ENCODE measurements around the gene PRDM16.

PRDM16 gene

GRCh38 chr1:3469104-3469848 lies 400.3 kb downstream of the PRDM16 start:
- no peaks in the 10 kb centered on the region for H3K9me3 ChIP-seq (ENCODE audit: control insufficient read depth in 2 of 2, low read length in 2 of 2)
- H3K27ac ChIP-seq (ENCODE audit: low read depth in 2 of 2, low read length in 2 of 2) = no peak overlapping the region
- H3K36me3 ChIP-seq (ENCODE audit: control insufficient read depth in 2 of 2, insufficient read depth in 2 of 2, low read length in 2 of 2) = peaks cover 19 to 32% of the 10 kb centered on the region in 2 donors
- no peak overlapping the region for H3K9ac ChIP-seq (ENCODE audit: low read depth in 1 of 2, low read length in 2 of 2)
- H3K4me1 ChIP-seq (ENCODE audit: control insufficient read depth in 2 of 2, insufficient read depth in 2 of 2, low read length in 2 of 2) = no peaks in the 10 kb centered on the region
- no peaks in the 10 kb centered on the region for H3K27me3 ChIP-seq (ENCODE audit: control insufficient read depth in 2 of 2, insufficient read depth in 2 of 2, low read length in 2 of 2)
- no peak overlapping the region for H3K4me3 ChIP-seq (ENCODE audit: low read length in 2 of 2)

- Histone ChIP-seq H3K4me3 (ENCODE audit: low read length in 2 of 2) (no peak overlapping the region), H3K36me3 (ENCODE audit: control insufficient read depth in 2 of 2, insufficient read depth in 2 of 2, low read length in 2 of 2) (peaks cover 18 to 31% of the 10 kb centered on the region in 2 donors), H3K27me3 (ENCODE audit: control insufficient read depth in 2 of 2, insufficient read depth in 2 of 2, low read length in 2 of 2) (no peaks in the 10 kb centered on the region), H3K9me3 (ENCODE audit: control insufficient read depth in 2 of 2, low read length in 2 of 2) (no peaks in the 10 kb centered on the region), H3K4me1 (ENCODE audit: control insufficient read depth in 2 of 2, insufficient read depth in 2 of 2, low read length in 2 of 2) (no peaks in the 10 kb centered on the region), H3K27ac (ENCODE audit: low read depth in 2 of 2, low read length in 2 of 2) (no peak overlapping the region), H3K9ac (ENCODE audit: low read depth in 1 of 2, low read length in 2 of 2) (no peak overlapping the region)
These were observed 401.0 kb downstream of the PRDM16 start for GRCh38 chr1:3469849-3470649.

DNA sequence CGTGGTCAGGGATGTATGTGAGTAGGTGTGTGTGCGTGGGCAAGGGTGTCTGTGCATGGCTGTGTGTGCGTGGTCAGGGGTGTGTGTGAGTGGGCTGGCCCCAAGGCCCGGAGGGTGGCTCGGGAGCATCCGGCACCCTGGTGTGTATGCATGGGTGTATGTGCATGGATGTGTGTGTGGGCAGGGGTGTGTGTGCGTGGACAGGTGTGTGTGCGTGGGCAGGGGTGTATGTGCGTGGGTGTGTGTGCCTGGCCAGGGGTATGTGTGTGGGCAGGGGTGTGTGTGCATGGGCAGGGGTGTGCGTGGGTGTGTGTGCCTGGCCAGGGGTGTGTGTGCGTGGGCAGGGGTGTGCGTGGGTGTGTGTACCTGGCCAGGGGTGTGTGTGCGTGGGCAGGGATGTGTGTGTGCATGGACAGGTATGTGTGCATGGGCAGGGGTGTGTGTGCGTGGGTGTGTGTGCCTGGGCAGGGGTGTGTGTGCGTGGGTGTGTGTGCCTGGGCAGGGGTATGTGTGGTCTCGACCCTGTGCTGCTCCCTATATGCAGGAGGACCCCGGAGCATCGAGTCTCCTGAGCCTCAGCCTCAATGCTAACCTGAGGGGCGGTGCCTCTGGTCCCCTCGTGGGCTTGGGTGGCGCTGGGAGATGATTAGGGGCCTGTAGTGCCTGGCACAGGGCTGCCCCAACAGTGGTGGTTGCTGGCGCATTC lies 401.8 kb downstream of the PRDM16 start:
- H3K36me3 ChIP-seq (ENCODE audit: control insufficient read depth in 2 of 2, insufficient read depth in 2 of 2, low read length in 2 of 2) = peaks cover 19 to 30% of the 10 kb centered on the region in 2 donors
- no peaks in the 10 kb centered on the region for H3K4me1 ChIP-seq (ENCODE audit: control insufficient read depth in 2 of 2, insufficient read depth in 2 of 2, low read length in 2 of 2)
- H3K9me3 ChIP-seq (ENCODE audit: control insufficient read depth in 2 of 2, low read length in 2 of 2) = no peaks in the 10 kb centered on the region
- no peak overlapping the region for H3K27ac ChIP-seq (ENCODE audit: low read depth in 2 of 2, low read length in 2 of 2)
- no peak overlapping the region for H3K9ac ChIP-seq (ENCODE audit: low read depth in 1 of 2, low read length in 2 of 2)
- H3K27me3 ChIP-seq (ENCODE audit: control insufficient read depth in 2 of 2, insufficient read depth in 2 of 2, low read length in 2 of 2) = no peaks in the 10 kb centered on the region
- H3K4me3 ChIP-seq (ENCODE audit: low read length in 2 of 2) = no peak overlapping the region

DNA sequence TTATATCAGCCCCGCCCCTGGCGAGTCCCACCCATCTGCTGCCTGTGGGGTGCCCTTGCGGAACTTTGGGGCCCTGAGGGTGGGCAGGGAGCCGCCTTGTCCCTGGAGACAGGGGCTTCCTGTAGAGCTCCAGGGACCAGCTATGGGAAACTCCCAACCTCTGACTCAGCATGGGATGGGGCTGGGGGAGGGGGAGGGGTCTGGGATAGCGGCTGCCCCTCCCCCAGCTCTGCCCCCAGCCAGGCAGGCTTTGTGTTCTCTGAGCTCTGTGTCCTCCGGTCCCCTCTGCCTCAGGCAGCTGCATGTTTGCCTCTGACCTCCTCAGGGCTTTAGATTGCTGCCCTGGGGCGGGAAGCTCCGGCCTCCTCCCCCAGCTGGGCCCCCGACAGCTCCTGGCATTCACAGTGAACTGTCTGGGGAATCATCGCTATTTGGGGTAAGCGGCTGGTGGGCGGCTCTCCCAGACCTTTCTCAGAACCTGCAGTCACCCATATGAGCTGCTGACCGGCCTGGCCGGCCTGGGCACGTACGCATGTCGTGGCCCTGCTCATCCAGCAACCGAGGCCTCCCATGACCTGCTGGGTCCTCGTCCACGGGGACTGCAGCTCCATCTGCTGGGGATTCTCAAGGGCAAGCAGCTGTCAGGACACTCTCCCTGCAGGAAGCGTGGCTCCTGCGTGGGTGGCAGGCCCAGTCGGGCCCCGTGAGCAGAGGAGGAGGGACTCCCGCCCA lies 402.5 kb downstream of the PRDM16 start:
- Histone ChIP-seq H3K9me3 (ENCODE audit: control insufficient read depth in 2 of 2, low read length in 2 of 2) (no peaks in the 10 kb centered on the region), H3K36me3 (ENCODE audit: control insufficient read depth in 2 of 2, insufficient read depth in 2 of 2, low read length in 2 of 2) (peaks cover 23 to 32% of the 10 kb centered on the region in 2 donors), H3K9ac (ENCODE audit: low read depth in 1 of 2, low read length in 2 of 2) (no peak overlapping the region), H3K4me3 (ENCODE audit: low read length in 2 of 2) (no peak overlapping the region), H3K4me1 (ENCODE audit: control insufficient read depth in 2 of 2, insufficient read depth in 2 of 2, low read length in 2 of 2) (no peaks in the 10 kb centered on the region), H3K27ac (ENCODE audit: low read depth in 2 of 2, low read length in 2 of 2) (no peak overlapping the region), H3K27me3 (ENCODE audit: control insufficient read depth in 2 of 2, insufficient read depth in 2 of 2, low read length in 2 of 2) (no peaks in the 10 kb centered on the region)

- H3K36me3 ChIP-seq (ENCODE audit: control insufficient read depth in 2 of 2, insufficient read depth in 2 of 2, low read length in 2 of 2) = peaks cover 20 to 32% of the 10 kb centered on the region in 2 donors
- no peak overlapping the region for H3K9ac ChIP-seq (ENCODE audit: low read depth in 1 of 2, low read length in 2 of 2)
- H3K4me3 ChIP-seq (ENCODE audit: low read length in 2 of 2) = no peak overlapping the region
- H3K27me3 ChIP-seq (ENCODE audit: control insufficient read depth in 2 of 2, insufficient read depth in 2 of 2, low read length in 2 of 2) = no peaks in the 10 kb centered on the region
- no peaks in the 10 kb centered on the region for H3K4me1 ChIP-seq (ENCODE audit: control insufficient read depth in 2 of 2, insufficient read depth in 2 of 2, low read length in 2 of 2)
- no peaks in the 10 kb centered on the region for H3K9me3 ChIP-seq (ENCODE audit: control insufficient read depth in 2 of 2, low read length in 2 of 2)
- H3K27ac ChIP-seq (ENCODE audit: low read depth in 2 of 2, low read length in 2 of 2) = no peak overlapping the region
These were observed 403.3 kb downstream of the PRDM16 start for GRCh38 chr1:3472088-3472850.

DNA sequence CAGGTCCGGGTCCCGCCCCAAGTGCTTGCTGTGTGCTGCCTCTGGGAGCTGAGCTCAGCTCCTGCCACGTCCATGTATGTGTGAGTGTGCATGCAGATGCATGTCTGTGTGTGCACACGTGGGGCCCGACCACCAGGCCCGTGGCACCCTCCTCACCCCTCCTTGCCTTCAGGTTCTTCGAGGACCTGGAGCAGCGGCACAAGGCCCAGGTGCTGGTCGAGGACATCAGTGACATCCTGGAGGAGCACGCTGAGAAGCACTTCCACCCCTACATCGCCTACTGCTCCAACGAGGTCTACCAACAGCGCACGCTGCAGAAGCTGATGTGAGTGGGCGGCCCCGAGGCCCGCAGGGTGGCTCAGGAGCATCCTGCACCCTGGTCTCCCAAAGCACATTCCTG lies 403.9 kb downstream of the PRDM16 start:
- Histone ChIP-seq H3K4me1 (ENCODE audit: control insufficient read depth in 2 of 2, insufficient read depth in 2 of 2, low read length in 2 of 2) (no peaks in the 10 kb centered on the region), H3K9ac (ENCODE audit: low read depth in 1 of 2, low read length in 2 of 2) (no peak overlapping the region), H3K27me3 (ENCODE audit: control insufficient read depth in 2 of 2, insufficient read depth in 2 of 2, low read length in 2 of 2) (no peaks in the 10 kb centered on the region), H3K27ac (ENCODE audit: low read depth in 2 of 2, low read length in 2 of 2) (no peak overlapping the region), H3K4me3 (ENCODE audit: low read length in 2 of 2) (no peak overlapping the region), H3K36me3 (ENCODE audit: control insufficient read depth in 2 of 2, insufficient read depth in 2 of 2, low read length in 2 of 2) (peaks cover 22 to 32% of the 10 kb centered on the region in 2 donors), H3K9me3 (ENCODE audit: control insufficient read depth in 2 of 2, low read length in 2 of 2) (no peaks in the 10 kb centered on the region)

- Histone ChIP-seq H3K4me1 (ENCODE audit: control insufficient read depth in 2 of 2, insufficient read depth in 2 of 2, low read length in 2 of 2) (no peaks in the 10 kb centered on the region), H3K36me3 (ENCODE audit: control insufficient read depth in 2 of 2, insufficient read depth in 2 of 2, low read length in 2 of 2) (peaks cover 22 to 32% of the 10 kb centered on the region in 2 donors), H3K4me3 (ENCODE audit: low read length in 2 of 2) (no peak overlapping the region), H3K9me3 (ENCODE audit: control insufficient read depth in 2 of 2, low read length in 2 of 2) (no peaks in the 10 kb centered on the region), H3K27ac (ENCODE audit: low read depth in 2 of 2, low read length in 2 of 2) (no peak overlapping the region), H3K9ac (ENCODE audit: low read depth in 1 of 2, low read length in 2 of 2) (no peak overlapping the region), H3K27me3 (ENCODE audit: control insufficient read depth in 2 of 2, insufficient read depth in 2 of 2, low read length in 2 of 2) (no peaks in the 10 kb centered on the region)
These were observed 404.4 kb downstream of the PRDM16 start for GRCh38 chr1:3473381-3473844.

- Histone ChIP-seq H3K36me3 (ENCODE audit: control insufficient read depth in 2 of 2, insufficient read depth in 2 of 2, low read length in 2 of 2) (peaks cover 22 to 30% of the 10 kb centered on the region in 2 donors), H3K9me3 (ENCODE audit: control insufficient read depth in 2 of 2, low read length in 2 of 2) (no peaks in the 10 kb centered on the region)
These were observed 405.0 kb downstream of the PRDM16 start for GRCh38 chr1:3474016-3474415.

GRCh38 chr1:3474421-3474820 lies 405.4 kb downstream of the PRDM16 start:
- no peaks in the 10 kb centered on the region for H3K9me3 ChIP-seq (ENCODE audit: control insufficient read depth in 2 of 2, low read length in 2 of 2)
- H3K4me1 ChIP-seq (ENCODE audit: control insufficient read depth in 2 of 2, insufficient read depth in 2 of 2, low read length in 2 of 2) = no peaks in the 10 kb centered on the region
- H3K27me3 ChIP-seq (ENCODE audit: control insufficient read depth in 2 of 2, insufficient read depth in 2 of 2, low read length in 2 of 2) = no peaks in the 10 kb centered on the region
- H3K9ac ChIP-seq (ENCODE audit: low read depth in 1 of 2, low read length in 2 of 2) = no peak overlapping the region
- no peak overlapping the region for H3K4me3 ChIP-seq (ENCODE audit: low read length in 2 of 2)
- no peak overlapping the region for H3K27ac ChIP-seq (ENCODE audit: low read depth in 2 of 2, low read length in 2 of 2)
- H3K36me3 ChIP-seq (ENCODE audit: control insufficient read depth in 2 of 2, insufficient read depth in 2 of 2, low read length in 2 of 2) = peaks cover 22 to 26% of the 10 kb centered on the region in 2 donors

More at GRCh38 chr1:3474016-3474415, 405.0 kb downstream of the PRDM16 start:
- Histone ChIP-seq H3K27ac (ENCODE audit: low read depth in 2 of 2, low read length in 2 of 2) (no peak overlapping the region), H3K27me3 (ENCODE audit: control insufficient read depth in 2 of 2, insufficient read depth in 2 of 2, low read length in 2 of 2) (no peaks in the 10 kb centered on the region), H3K9ac (ENCODE audit: low read depth in 1 of 2, low read length in 2 of 2) (no peak overlapping the region), H3K4me3 (ENCODE audit: low read length in 2 of 2) (no peak overlapping the region), H3K4me1 (ENCODE audit: control insufficient read depth in 2 of 2, insufficient read depth in 2 of 2, low read length in 2 of 2) (no peaks in the 10 kb centered on the region)

Data from mucosa of rectum (tissue), 2 donors.